GM19397 (cell line): ENCODE results near the gene PIK3R3.
A peak's percentile ranks its signal among the peaks of the same experiment; 100 is the strongest.

Experiments
- ATAC-seq: cut with Tn5 transposase; IDR thresholded peaks from one replicate; pipeline ENCODE4 v1.9.1; 2021; ENCODE audit warnings: mild to moderate bottlenecking, moderate library complexity; ENCODE audit not compliant: unreplicated experiment

Gene PIK3R3

DNA sequence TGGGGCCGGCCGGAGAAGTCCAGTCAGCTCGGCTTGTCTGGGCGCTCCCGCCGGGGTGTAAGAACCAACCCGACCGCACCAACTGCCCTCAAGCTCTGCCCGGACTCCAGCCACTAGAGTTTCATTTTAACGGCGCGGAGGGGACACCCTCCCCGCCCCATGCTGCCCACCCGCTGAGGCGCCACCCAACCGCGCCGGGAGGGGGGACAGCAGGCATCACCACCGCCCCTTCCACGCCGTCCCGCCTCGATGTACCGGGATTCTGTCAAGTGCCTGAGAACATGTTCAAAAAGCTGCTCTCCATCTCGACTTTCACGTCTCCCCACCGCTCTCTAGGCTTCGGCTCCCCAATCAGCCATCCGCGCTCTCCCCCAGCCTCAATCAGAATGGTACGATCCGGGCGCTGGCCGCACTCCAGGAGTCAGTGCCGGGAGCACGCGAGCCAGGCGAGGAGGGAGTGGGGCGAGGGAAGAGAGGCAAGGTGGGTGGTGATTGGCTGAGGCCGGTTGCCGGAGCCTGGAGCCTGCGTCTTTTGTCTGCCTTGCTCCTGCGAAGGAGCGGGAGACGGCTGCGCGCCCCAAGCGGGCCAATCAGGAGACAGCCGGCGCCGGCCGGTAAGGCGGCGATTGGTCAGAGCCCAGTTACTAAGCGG is at the start of gene PIK3R3:
PIK3R3 (minus strand) TSS at position 101 of the 652 bp plus-strand sequence. CDS start 677 bp downstream, outside the sequence.
- ATAC-seq: peak; percentile 88

- no peak for ATAC-seq
Observed at GRCh38 chr1:46181343-46182260, 49.2 kb upstream of the PIK3R3 start.

GRCh38 chr1:46180082-46180616 is 47.7 kb upstream of the PIK3R3 start:
- no peak for ATAC-seq

DNA sequence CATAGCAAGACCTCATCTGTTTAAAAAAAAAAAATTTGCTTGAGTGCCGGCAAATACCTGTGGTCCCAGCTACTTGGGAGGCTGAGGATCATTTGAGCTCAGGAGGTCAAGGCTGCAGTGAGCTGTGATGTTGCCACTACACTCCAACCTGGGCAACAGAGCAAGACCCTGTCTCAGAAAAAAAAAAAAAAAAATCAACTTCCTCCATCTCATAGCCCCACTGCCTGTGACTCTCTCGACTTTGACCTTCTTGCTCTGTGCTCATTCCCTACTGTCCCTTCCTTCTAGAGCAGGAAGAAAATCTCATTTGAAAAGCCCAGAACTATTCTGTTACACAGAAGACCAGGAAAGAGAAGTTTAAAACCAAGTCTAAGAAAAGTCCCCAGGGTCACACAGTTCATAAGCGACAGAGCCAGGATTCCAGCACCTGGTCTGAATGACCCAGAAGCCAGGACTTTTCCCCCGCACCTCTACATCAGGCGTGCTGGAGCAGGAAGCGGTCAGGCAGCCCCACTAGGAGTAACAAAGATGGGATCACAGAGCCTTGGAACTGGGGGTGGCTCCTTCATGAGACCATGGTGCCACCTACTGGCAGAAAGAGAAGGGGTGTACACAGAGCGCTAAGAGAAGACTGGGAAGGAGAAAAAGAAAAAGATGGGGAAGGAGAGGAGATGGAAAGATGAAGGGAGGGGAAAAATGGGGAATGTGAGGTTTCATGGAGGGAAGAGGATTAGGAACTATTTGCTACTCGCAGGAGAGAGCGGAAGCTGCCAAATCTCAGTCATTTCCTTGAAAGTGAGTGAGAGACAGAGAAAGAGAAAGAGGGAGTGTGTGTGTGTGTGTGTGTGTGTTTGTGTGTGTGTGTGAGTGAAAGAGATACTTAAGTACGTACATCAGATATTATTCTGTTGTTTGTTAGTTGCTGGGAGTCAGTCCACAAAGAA is 47.0 kb upstream of the PIK3R3 start:
- ATAC-seq: no peak

DNA sequence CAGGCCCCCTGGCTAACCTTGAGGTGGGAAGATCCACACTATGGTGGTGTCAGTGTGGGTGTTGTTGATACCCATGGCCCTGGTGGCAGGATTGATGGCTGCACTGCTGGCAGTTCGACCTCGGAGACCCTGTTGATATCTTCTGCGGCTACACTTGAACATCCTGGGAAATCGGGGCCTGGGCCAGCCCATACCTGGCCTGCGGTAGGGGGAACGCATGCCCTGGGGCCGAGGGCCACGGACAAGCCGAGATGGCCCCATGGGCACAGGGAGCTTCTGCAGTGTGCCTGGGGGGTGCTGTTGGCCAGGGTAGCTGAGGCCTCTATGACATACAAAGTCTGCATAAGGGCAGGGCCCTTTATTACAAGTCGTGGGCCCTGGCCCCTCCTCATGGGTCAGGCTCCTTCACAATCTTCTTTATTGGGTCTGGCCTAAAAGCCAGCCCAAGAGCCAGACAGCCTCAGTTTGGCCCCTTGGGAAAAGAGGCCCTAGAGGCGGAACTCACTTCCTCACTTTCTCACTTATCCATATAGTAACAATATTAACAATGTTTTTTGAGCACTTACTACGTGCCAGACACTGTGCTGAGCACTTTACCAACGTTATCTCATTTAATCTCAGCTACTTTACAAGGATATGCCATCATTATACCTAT is 43.9 kb upstream of the PIK3R3 start, which contains the start of gene P3R3URF:
P3R3URF (minus strand) TSS at position 278 of the 655 bp plus-strand sequence; CDS start at position 261, 17 bp downstream.
- no peak for ATAC-seq

GRCh38 chr1:46175243-46175642 is 42.8 kb upstream of the PIK3R3 start:
- no peak for ATAC-seq

- no peak for ATAC-seq
Observed at GRCh38 chr1:46174448-46175231, 42.2 kb upstream of the PIK3R3 start, which contains the start of gene TSPAN1. Gene TSPAN1 (plus strand): TSS chr1:46175087. CDS start chr1:46181108, 6,021 bp downstream.

- no peak for ATAC-seq
Observed at GRCh38 chr1:46173361-46173856, 41.0 kb upstream of the PIK3R3 start.

- ATAC-seq: no peak
Observed at GRCh38 chr1:46172321-46172720, 39.9 kb upstream of the PIK3R3 start.

- ATAC-seq: no peak
Observed at GRCh38 chr1:46171871-46172270, 39.4 kb upstream of the PIK3R3 start.

GRCh38 chr1:46171351-46171750 is 38.9 kb upstream of the PIK3R3 start:
- ATAC-seq: no peak

GRCh38 chr1:46169811-46170454 is 37.5 kb upstream of the PIK3R3 start:
- ATAC-seq: no peak

DNA sequence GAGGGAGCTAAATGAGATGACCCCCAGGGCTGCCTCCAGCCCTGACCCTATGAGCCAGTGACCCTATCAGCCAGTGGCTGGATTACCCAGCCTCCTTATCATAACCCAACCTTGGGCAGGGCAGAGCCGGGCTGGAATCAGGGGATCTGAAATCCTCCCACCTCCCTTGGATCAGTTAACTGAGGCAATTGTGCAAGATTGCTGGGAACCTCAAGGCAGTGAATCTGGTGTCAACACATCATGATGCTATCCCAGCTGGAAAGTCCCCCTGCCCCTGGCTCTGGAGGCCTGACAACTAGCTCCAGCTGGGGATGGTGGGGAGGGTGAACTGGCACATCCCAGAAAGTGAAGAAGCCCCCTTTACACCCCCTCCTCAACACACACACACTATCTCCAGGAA is 36.0 kb upstream of the PIK3R3 start:
- no peak for ATAC-seq

GRCh38 chr1:46166521-46167462 is 34.4 kb upstream of the PIK3R3 start:
- ATAC-seq: no peak

DNA sequence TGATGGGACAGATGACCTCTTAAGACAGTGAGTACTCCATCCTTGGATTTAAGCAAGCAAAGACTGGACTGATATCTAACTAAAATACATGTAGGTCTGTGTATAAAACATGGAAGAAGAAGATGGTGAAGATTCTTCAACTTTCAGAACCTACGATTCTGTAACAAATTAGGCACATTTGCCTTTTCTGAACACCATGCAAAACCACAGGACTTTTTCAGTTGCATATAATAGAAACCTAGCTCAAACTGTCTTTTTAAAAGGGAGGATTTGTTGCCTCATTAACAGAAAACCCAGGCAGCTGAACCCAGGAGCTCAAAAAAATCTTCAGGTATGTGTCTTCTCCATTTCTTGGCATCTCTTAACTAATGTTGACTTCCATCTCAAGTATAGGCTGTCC is 27.8 kb upstream of the PIK3R3 start:
- ATAC-seq: no peak

GRCh38 chr1:46159516-46159915 is 27.1 kb upstream of the PIK3R3 start:
- ATAC-seq: no peak
